GM18517 (cell line): Measurements from ENCODE around the gene HSF5.
A peak's percentile ranks its signal among the peaks of the same experiment; 100 is the strongest.
"Not testable (repeated sequence)": the region's sequence is repeated elsewhere in the genome, so short reads cannot be mapped to it uniquely, and the experiment has no call there.

Experiments
- ATAC-seq: cut with Tn5 transposase; IDR thresholded peaks from one replicate; pipeline ENCODE4 v1.9.1; 2021; ENCODE audit warnings: mild to moderate bottlenecking, moderate library complexity; ENCODE audit not compliant: unreplicated experiment

HSF5 gene

GRCh38 chr17:58516644-58517377 lies 28.6 kb upstream of the HSF5 start:
- no peak for ATAC-seq

GRCh38 chr17:58515286-58515685 lies 27.1 kb upstream of the HSF5 start:
- ATAC-seq: no peak

GRCh38 chr17:58514770-58515157 lies 26.6 kb upstream of the HSF5 start:
- ATAC-seq: no peak

- ATAC-seq: no peak
Measured at GRCh38 chr17:58513965-58514769, 26.0 kb upstream of the HSF5 start, which contains the start of gene MTMR4. MTMR4 (minus strand) TSS chr17:58514638; CDS start chr17:58514407, 231 bp downstream.

- no peak for ATAC-seq
Measured at GRCh38 chr17:58513267-58513964, 25.2 kb upstream of the HSF5 start.

GRCh38 chr17:58510075-58510474 lies 21.9 kb upstream of the HSF5 start:
- ATAC-seq: no peak

- no peak for ATAC-seq
Measured at GRCh38 chr17:58508341-58509067, 20.3 kb upstream of the HSF5 start.

- no peak for ATAC-seq
Measured at GRCh38 chr17:58507123-58507634, 19.0 kb upstream of the HSF5 start.

- no peak for ATAC-seq
Measured at GRCh38 chr17:58506354-58507080, 18.3 kb upstream of the HSF5 start.

- ATAC-seq: peak; percentile 85
Measured at GRCh38 chr17:58504826-58505351, 16.7 kb upstream of the HSF5 start.

- no peak for ATAC-seq
Measured at GRCh38 chr17:58503866-58504265, 15.7 kb upstream of the HSF5 start.

- not testable (repeated sequence) for ATAC-seq
Measured at GRCh38 chr17:58503134-58503533, 14.9 kb upstream of the HSF5 start.

- no peak for ATAC-seq
Measured at GRCh38 chr17:58501451-58501850, 13.2 kb upstream of the HSF5 start.

- ATAC-seq: no peak
Measured at GRCh38 chr17:58498177-58498828, 10.1 kb upstream of the HSF5 start.

- no peak for ATAC-seq
Measured at GRCh38 chr17:58493506-58493905, 5.3 kb upstream of the HSF5 start.

GRCh38 chr17:58492238-58493121 lies 4.3 kb upstream of the HSF5 start:
- no peak for ATAC-seq

- no peak for ATAC-seq
Measured at GRCh38 chr17:58491510-58492045, 3.4 kb upstream of the HSF5 start.

GRCh38 chr17:58488428-58488890 lies 251 bp upstream of the HSF5 start:
- ATAC-seq: no peak
